Karpas-422 (cell line): ENCODE measurements around the gene EEFSEC. TPM values are rescaled to one million over a fixed set of nuclear protein-coding genes. Genes with fewer than 3 reads are reported as not detected.

Experiments
- DNase-seq: peaks from one replicate; pipeline ENCODE4 v3.0.0-alpha.2; 2015
- H2AFZ ChIP-seq: fragments of 200-600 bp; sonication (generic); 2 replicates; pipeline ENCODE4 v1.6.1; 2014; ENCODE audit warnings: antibody characterized with exemption, low read length, mixed read lengths
- H3K27ac ChIP-seq: fragments of 200-600 bp; sonication (generic); 2 replicates; pipeline ENCODE4 v1.5.1; 2014; ENCODE audit warnings: mild to moderate bottlenecking, low read length, moderate library complexity
- H3K27me3 ChIP-seq: fragments of 200-600 bp; sonication (generic); 2 replicates; pipeline ENCODE4 v1.6.1; 2014; ENCODE audit warnings: low read length, mixed read lengths
- H3K36me3 ChIP-seq: fragments of 200-600 bp; sonication (generic); 2 replicates; pipeline ENCODE4 v1.6.1; 2014; ENCODE audit warnings: low read length, mixed read lengths; ENCODE audit not compliant: insufficient read depth
- H3K4me1 ChIP-seq: fragments of 200-600 bp; sonication (generic); 2 replicates; pipeline ENCODE4 v1.6.1; 2014; ENCODE audit warnings: mild to moderate bottlenecking, low read length, mixed read lengths
- H3K4me2 ChIP-seq: fragments of 200-600 bp; sonication (generic); 2 replicates; pipeline ENCODE4 v1.6.1; 2014; ENCODE audit warnings: low read length, low read depth, mild to moderate bottlenecking; ENCODE audit not compliant: poor library complexity, severe bottlenecking
- H3K4me3 ChIP-seq: fragments of 200-600 bp; sonication (generic); 2 replicates; pipeline ENCODE4 v1.5.1; 2014; ENCODE audit warnings: mild to moderate bottlenecking, antibody characterized with exemption, low read length, mixed read lengths
- H3K79me2 ChIP-seq: fragments of 200-600 bp; sonication (generic); 2 replicates; pipeline ENCODE4 v1.6.1; 2014; ENCODE audit warnings: mild to moderate bottlenecking, low read length, mixed read lengths
- H3K9ac ChIP-seq: fragments of 200-600 bp; sonication (generic); 2 replicates; pipeline ENCODE4 v1.6.0; 2014; ENCODE audit warnings: low read length
- H3K9me2 ChIP-seq: fragments of 200-600 bp; sonication (generic), shearing (Covaris generic); replicated peaks from 2 replicates; pipeline ENCODE4 v1.6.0; 2014; ENCODE audit warnings: mild to moderate bottlenecking, low read length, moderate library complexity; ENCODE audit not compliant: insufficient read depth
- H3K9me3 ChIP-seq: fragments of 300-700, 200-600 bp; sonication (generic); 2 replicates; pipeline ENCODE4 v1.6.1; 2014; ENCODE audit warnings: low read length, mixed read lengths
- H4K20me1 ChIP-seq: fragments of 200-600 bp; sonication (generic); 2 replicates; pipeline ENCODE4 v1.6.1; 2014; ENCODE audit warnings: mild to moderate bottlenecking, antibody characterized with exemption, low read length, low read depth; ENCODE audit not compliant: insufficient read depth
- total RNA-seq: library from RNA; depleted of rRNA; stranded (reverse); fragments of >200 nt; shearing (Covaris generic); gene quantifications from 2 replicates; pipeline ENCODE4 v1.2.3, GENCODE V29; 2014; ENCODE audit warnings: low replicate concordance

The EEFSEC gene
- total RNA-seq, 1 experiment from 2014 or later, result 10.1 TPM

DNA sequence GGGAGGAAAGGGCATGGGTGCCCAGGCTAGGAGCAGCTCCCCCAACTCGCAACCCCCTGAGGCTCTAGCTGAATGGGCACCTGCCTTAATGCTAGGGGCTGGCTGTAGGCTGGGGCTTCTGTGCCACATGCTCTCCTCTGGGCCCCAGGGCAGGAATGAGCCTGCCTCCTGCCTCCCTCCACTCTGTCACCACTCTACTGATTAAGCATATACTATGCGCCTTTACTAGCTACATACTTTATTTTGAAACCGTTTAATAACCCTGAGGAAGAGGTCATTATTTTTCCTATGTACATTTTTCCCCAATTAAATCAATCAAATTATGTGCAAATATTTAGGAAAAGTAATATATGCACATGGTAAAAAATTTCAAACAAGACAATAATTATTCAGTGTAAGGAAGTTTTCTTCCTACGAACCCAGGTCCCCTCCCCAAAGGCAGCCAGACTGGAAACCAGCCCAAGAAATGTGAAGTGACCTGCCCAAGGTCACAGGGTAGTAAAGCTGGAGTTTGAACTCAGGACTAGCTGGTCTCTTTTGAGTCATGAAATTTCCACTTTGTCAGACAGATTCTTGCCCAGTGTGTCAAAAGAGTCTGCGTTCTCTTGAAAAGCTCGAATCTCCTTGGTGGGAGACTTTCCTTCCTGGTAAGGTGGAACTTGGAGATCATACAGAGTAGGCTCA is 190.9 kb downstream of the EEFSEC start:
- H3K27ac ChIP-seq, result no peak overlapping the region
- peaks cover 25% of the 10 kb centered on the region for H3K4me1 ChIP-seq
- no peaks in the 10 kb centered on the region for H3K27me3 ChIP-seq
- H3K9ac ChIP-seq, result no peak overlapping the region
- H3K9me3 ChIP-seq, result no peaks in the 10 kb centered on the region
- H3K79me2 ChIP-seq, result no peaks in the 10 kb centered on the region; the same call in 1 of the 2 replicates
- no peaks in the 10 kb centered on the region for H3K9me2 ChIP-seq
- no peaks in the 10 kb centered on the region for H4K20me1 ChIP-seq
- H3K4me3 ChIP-seq, result no peak overlapping the region
- no peaks in the 10 kb centered on the region for H3K36me3 ChIP-seq
- H3K4me2 ChIP-seq, result no peak overlapping the region
- H2AFZ ChIP-seq, result no peak overlapping the region
- no peak for DNase-seq

DNA sequence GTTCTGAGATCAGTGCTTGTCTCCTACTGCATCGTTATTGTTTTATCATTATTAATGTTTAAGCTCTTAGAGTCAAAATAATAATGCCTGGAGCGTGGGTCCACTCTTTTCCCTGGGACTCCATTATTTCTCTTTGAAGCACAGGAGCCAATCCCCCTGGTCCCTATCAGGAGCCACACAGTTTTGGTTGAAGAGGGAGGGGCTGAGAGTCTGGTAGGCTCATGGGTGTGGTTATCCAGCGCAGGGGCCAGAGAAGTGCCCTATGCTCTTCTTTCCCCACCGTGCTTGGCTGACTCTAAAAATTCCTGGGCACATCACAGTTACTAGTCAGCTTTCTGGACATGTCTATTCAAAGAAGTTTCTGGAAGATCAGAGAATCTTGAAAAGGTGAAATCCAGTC is 191.9 kb downstream of the EEFSEC start:
- Histone ChIP-seq H3K36me3 (no peaks in the 10 kb centered on the region), H3K4me2 (no peak overlapping the region), H2AFZ (no peak overlapping the region), H3K27me3 (no peaks in the 10 kb centered on the region), H3K9me2 (no peaks in the 10 kb centered on the region), H3K4me1 (peaks cover 19% of the 10 kb centered on the region), H3K9ac (no peak overlapping the region), H3K27ac (no peak overlapping the region), H3K4me3 (no peak overlapping the region), H3K79me2 (no peaks in the 10 kb centered on the region; the same call in 1 of the 2 replicates), H3K9me3 (no peaks in the 10 kb centered on the region), H4K20me1 (no peaks in the 10 kb centered on the region)
- no peak for DNase-seq

DNA sequence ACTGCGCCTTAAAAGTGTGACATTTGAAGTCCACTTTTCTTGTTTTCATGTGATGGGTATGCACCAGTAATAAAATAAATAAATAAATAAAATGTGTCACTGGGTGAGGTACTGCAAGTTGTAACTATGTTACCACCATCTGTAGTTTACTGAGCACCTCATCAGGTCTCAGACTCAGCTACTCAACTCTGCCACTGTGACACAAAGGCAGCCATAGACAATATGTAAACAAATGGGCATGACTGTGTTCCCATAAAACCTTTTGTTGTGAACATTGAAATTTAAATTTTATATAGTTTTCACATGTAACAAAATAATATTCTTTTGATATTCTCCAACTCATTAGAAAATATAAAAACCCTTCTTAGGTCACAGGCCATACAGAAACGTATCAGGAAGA is 193.3 kb downstream of the EEFSEC start:
- H3K79me2 ChIP-seq, result no peaks in the 10 kb centered on the region; the same call in 1 of the 2 replicates
- H2AFZ ChIP-seq, result no peak overlapping the region
- H3K27ac ChIP-seq, result no peak overlapping the region
- peaks cover 19% of the 10 kb centered on the region for H3K4me1 ChIP-seq
- H4K20me1 ChIP-seq, result no peaks in the 10 kb centered on the region
- no peak for DNase-seq
- H3K36me3 ChIP-seq, result no peaks in the 10 kb centered on the region
- no peak overlapping the region for H3K9ac ChIP-seq
- H3K4me3 ChIP-seq, result no peak overlapping the region
- no peak overlapping the region for H3K4me2 ChIP-seq
- no peaks in the 10 kb centered on the region for H3K27me3 ChIP-seq
- no peaks in the 10 kb centered on the region for H3K9me2 ChIP-seq
- H3K9me3 ChIP-seq, result no peaks in the 10 kb centered on the region

DNA sequence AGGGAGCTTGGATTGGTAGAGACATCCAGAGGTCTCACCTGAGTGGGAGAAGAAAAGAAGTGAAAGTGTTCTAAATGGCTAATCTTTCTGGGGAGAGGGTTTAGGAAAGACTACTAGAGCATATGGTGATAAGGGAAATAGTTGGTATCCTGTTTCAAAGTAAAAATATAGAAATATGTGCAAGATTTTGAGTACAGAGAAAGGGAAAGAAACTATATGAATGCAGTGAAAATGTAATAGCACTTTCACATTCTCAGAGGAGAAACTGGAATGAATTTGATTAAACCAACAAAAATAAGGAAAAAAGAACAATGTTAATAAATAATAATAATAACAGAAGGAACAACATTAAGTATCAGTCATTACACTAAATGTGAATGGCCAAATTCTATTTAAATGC is 194.0 kb downstream of the EEFSEC start:
- Histone ChIP-seq H3K4me2 (no peak overlapping the region), H3K36me3 (no peaks in the 10 kb centered on the region), H2AFZ (no peak overlapping the region), H3K27ac (no peak overlapping the region), H4K20me1 (no peaks in the 10 kb centered on the region), H3K9me2 (no peaks in the 10 kb centered on the region), H3K9ac (no peak overlapping the region), H3K27me3 (no peaks in the 10 kb centered on the region), H3K79me2 (no peaks in the 10 kb centered on the region; the same call in 1 of the 2 replicates), H3K9me3 (no peaks in the 10 kb centered on the region), H3K4me3 (no peak overlapping the region), H3K4me1 (peaks cover 19% of the 10 kb centered on the region)
- DNase-seq, result no peak

DNA sequence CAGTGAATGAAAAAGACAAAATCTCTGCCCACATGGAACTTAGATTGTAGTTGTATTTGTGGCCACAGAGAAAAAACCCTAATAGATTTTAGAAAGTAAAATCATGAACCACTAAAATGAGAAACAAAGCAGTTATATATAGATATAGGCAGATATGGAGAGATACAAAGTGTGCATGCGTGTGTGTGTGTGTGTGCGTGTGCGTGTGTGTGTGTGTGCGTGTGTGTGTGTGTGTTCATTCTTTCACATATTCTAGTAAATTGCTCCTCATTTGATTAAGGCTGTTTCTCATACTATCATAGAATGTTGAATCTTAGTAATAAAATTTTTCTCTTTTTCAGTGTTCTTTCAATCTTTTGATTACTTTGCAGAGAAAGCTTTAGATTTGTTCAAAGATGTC is 194.8 kb downstream of the EEFSEC start:
- Histone ChIP-seq H3K79me2 (no peaks in the 10 kb centered on the region; the same call in 1 of the 2 replicates), H3K4me2 (peak overlapping the region; percentile 56), H3K9me3 (no peaks in the 10 kb centered on the region), H3K27me3 (no peaks in the 10 kb centered on the region), H3K27ac (peak overlapping the region; percentile 68), H3K9ac (peak overlapping the region; percentile 29), H3K4me1 (peaks cover 19% of the 10 kb centered on the region), H2AFZ (0 out of 2 replicates have a peak overlapping the region, but pooled peaks have one; percentile 49), H3K4me3 (no peak overlapping the region), H3K36me3 (no peaks in the 10 kb centered on the region), H4K20me1 (no peaks in the 10 kb centered on the region), H3K9me2 (no peaks in the 10 kb centered on the region)
- DNase-seq, result peak; percentile 46

DNA sequence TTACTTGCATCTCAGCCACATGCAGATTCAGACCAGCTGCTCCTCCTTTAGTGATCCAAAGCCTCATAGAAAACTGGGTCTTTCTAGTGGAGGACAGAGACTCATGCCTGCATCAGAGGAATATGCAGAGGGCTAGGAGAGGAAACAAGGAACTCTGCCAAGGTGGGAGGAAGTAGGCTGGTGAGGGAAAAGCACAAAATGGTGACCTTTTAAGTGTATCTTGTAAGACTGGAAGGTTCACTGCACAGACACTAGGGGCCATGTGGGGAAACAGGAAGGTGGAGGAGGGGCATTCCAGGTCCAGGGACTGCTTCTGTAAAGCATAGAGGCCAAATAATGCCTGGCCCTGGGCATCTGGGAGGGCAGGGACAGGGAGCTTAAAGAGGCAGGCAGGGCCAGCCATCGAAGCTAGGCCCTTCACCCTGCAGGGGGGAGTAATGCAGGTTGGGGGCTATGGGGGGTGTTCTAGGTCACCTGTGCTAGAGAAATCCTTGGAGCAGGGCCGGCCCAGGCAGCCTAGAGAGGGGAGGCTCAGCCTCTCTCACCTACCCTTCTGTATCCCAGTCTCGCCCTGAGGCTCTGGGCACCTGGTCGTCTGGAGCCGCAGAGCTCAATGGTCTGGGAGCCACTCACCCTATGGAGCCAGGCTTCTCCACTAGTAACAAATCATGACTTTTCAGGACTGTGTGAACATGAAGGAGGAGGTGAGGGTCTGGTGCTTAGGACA is 195.7 kb downstream of the EEFSEC start:
- peak; percentile 75 for DNase-seq
- Histone ChIP-seq H3K79me2 (no peaks in the 10 kb centered on the region; the same call in 1 of the 2 replicates), H3K4me2 (peak overlapping the region; percentile 56), H2AFZ (peak overlapping the region; percentile 49; the same call in 1 of the 2 replicates), H4K20me1 (no peaks in the 10 kb centered on the region), H3K9ac (peak overlapping the region; percentile 29), H3K36me3 (no peaks in the 10 kb centered on the region), H3K27me3 (no peaks in the 10 kb centered on the region), H3K9me3 (no peaks in the 10 kb centered on the region), H3K4me3 (no peak overlapping the region; the same call in 1 of the 2 replicates), H3K9me2 (no peaks in the 10 kb centered on the region), H3K4me1 (peaks cover 19% of the 10 kb centered on the region), H3K27ac (peak overlapping the region; percentile 68)

DNA sequence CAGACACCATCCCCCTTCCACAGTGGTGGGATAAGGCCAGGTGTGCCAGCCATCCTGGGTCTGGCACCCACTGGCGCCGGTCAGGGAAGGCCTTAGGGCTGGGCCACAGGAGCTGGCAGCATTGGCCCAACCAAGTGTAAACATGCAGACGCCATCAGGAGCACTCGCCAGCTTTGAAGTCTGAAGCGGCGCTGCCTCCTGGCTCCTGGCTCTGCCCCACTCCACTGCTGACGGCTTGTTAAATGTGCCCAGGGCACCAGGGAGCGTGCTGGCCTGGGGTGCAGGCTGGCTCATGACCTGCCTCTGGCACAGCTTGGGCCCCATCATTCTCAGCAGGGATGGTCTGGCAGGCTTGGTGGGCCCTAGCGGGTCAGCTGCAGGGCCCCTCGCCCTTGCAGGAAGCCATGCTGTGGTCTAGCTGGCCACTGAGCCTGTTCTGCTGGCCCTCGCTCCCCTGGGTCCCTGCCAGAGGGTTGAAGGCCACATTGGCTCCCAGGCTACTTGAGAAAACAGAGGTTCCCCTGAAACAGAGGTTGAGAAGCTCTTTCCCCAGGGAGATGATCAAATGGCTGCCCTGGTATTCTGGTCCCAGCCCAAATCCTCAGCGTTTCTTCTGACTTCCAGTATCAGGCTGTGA is 196.8 kb downstream of the EEFSEC start:
- no peak for DNase-seq
- no peak overlapping the region for H3K9ac ChIP-seq
- no peaks in the 10 kb centered on the region; the same call in 1 of the 2 replicates for H3K79me2 ChIP-seq

DNA sequence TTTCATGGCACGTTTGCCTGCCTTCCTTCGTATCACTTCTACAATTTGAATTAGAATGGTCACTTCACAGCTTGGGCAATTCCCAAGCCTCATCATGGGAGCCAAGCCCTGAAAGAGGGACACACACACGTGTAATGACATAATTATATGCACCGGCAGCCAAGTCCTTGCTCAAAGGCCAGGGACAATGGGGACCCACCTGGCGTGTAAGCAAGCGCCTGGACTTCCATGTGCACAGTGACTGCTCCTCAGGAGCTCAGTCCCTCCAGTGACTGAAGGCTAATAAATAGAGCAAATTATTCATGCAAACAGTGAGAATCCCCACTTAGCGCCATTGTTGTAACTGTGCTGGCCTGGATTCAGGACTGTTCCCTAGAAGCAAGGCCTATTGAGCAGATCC is 198.3 kb downstream of the EEFSEC start:
- Histone ChIP-seq H3K9me2 (no peaks in the 10 kb centered on the region), H3K36me3 (no peaks in the 10 kb centered on the region), H2AFZ (no peak overlapping the region), H3K9me3 (no peaks in the 10 kb centered on the region), H3K27ac (no peak overlapping the region), H4K20me1 (no peaks in the 10 kb centered on the region), H3K9ac (no peak overlapping the region), H3K4me2 (no peak overlapping the region), H3K4me1 (peaks cover 22% of the 10 kb centered on the region), H3K4me3 (no peak overlapping the region), H3K79me2 (no peaks in the 10 kb centered on the region; the same call in 1 of the 2 replicates), H3K27me3 (no peaks in the 10 kb centered on the region)
- no peak for DNase-seq

More for the DNA sequence above, 196.8 kb downstream of the EEFSEC start:
- Histone ChIP-seq H3K36me3 (no peaks in the 10 kb centered on the region), H3K4me3 (no peak overlapping the region), H3K4me1 (peaks cover 19% of the 10 kb centered on the region), H3K4me2 (no peak overlapping the region), H3K27me3 (no peaks in the 10 kb centered on the region), H3K27ac (no peak overlapping the region), H3K9me2 (no peaks in the 10 kb centered on the region), H4K20me1 (no peaks in the 10 kb centered on the region), H2AFZ (no peak overlapping the region), H3K9me3 (no peaks in the 10 kb centered on the region)
